Measurements from ENCODE around the gene COQ8A.

Gene COQ8A

DNA sequence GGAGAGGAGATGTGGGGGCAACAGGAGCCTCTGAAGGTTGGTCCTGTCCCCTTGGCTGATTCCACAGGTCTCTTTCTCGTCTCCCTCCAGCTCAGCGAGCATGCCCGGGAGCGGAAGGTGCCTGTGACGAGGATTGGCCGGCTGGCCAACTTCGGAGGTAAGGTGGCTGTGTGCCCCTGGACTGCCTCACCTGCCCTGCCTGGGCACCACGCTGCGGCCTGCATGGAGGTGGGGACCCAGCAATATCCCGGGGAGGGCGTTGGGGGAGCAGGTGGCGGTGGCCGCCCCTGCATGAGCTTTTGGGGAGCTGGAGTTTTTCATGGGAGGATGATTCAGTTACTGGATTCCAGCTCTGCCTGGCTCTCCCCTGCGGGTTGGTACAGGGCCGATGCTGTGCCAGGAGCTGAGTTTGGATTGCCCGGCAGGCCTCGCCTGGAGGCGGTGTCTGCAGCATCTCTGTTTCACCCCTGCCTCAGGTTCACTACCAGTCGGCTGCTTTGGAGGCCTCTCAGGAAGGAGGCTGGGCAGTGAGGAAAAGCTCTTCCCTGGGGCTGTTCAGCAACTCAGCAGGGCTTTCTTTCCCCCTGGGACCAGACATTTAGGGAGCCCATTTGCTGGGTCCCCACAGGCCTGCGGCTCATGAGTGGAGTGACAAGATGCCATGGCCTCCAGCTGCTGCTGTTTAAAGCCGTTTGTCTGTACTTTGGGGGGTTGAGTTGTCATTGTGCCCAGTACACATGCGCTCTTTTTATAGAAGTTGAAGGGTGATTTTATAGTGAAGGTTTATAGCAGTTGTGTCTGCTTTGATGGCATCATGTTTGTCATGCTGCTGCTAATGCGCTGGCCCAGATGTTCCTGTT is 25.7 kb downstream of the COQ8A start:
- H3K4me3 ChIP-seq (ENCODE audit: control insufficient read depth, low read depth, low read length) = no peak overlapping the region
- DNase-seq (ENCODE audit: low read depth) = no peak
- TF ChIP-seq, protein P1, sequence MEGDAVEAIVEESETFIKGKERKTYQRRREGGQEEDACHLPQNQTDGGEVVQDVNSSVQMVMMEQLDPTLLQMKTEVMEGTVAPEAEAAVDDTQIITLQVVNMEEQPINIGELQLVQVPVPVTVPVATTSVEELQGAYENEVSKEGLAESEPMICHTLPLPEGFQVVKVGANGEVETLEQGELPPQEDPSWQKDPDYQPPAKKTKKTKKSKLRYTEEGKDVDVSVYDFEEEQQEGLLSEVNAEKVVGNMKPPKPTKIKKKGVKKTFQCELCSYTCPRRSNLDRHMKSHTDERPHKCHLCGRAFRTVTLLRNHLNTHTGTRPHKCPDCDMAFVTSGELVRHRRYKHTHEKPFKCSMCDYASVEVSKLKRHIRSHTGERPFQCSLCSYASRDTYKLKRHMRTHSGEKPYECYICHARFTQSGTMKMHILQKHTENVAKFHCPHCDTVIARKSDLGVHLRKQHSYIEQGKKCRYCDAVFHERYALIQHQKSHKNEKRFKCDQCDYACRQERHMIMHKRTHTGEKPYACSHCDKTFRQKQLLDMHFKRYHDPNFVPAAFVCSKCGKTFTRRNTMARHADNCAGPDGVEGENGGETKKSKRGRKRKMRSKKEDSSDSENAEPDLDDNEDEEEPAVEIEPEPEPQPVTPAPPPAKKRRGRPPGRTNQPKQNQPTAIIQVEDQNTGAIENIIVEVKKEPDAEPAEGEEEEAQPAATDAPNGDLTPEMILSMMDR (conservative IDR thresholded peaks at IDR 0.05; ENCODE audit: control insufficient read depth, insufficient read depth, low read depth, low read length) = no peak

DNA sequence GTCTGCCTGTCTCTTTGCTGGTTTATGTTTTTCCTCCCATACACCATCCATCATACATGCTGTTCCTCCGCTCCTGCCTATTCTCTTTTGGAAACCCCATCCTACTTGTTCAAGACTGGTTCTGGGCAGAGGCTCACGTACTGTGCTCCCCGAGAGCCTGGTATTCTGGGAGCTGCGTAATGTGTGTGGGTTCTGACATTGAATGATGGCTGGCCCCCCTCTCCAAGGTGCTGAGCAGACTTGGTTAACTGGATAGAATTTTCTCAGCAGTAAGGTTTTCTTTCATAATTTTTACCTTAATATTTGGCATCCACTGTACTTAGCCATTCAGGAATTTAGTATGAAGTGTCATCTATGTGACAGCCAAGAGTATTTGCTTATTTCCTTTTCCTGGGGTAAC is 26.6 kb downstream of the COQ8A start:
- TF ChIP-seq, protein P1 (conservative IDR thresholded peaks at IDR 0.05; ENCODE audit: control insufficient read depth, insufficient read depth, low read depth, low read length) = no peak
- no peak for DNase-seq (ENCODE audit: low read depth)
- H3K4me3 ChIP-seq (ENCODE audit: control insufficient read depth, low read depth, low read length) = no peak overlapping the region

DNA sequence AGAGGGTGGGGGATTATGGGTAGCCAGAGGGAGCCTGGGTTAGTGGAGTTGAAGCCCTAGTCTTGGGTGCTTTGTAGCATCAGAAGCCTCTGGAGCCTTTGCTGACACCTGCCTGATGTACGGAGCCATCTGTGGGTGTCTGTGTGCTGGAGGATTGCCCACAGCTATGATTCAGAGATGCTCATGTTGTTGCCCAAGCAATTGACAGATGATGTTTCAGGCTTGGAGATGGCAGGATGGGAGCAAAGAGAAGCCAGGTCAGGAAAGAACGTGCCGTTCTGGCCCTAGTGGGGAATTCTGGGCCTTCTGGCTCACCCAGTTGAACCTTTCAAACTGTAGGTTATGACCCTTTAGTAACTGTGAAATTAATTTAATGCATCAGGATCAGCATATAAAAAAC is 27.6 kb downstream of the COQ8A start:
- DNase-seq (ENCODE audit: low read depth) = peak; percentile 88
- TF ChIP-seq, protein P1 (conservative IDR thresholded peaks at IDR 0.05; ENCODE audit: control insufficient read depth, insufficient read depth, low read depth, low read length) = no peak
- H3K4me3 ChIP-seq (ENCODE audit: control insufficient read depth, low read depth, low read length) = no peak overlapping the region

GRCh38 chr1:226971765-226972164 is 31.7 kb downstream of the COQ8A start:
- no peak for DNase-seq (ENCODE audit: low read depth)
- H3K4me3 ChIP-seq (ENCODE audit: control insufficient read depth, low read depth, low read length) = no peak overlapping the region
- TF ChIP-seq, protein P1 (conservative IDR thresholded peaks at IDR 0.05; ENCODE audit: control insufficient read depth, insufficient read depth, low read depth, low read length) = no peak

DNA sequence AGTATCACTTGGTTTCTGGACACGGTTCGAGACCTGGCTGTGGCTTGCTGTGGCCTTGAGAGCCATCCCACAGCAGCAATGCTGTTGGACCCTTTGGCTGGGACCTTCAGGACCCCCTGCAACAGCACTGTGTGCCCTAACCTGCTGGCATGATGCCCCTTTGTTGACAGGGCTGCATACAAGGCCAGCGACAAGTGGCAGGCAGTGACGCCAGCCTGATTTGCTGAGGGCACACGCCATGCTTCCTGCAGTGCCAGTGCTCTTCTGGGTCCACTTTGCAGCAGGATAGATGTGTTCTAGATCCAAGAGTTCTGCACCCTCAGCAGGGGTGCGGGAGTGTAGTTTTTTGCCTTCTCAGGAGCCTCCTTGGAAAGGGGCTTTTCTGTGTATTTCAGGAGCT is 32.8 kb downstream of the COQ8A start:
- no peak for DNase-seq (ENCODE audit: low read depth)
- H3K4me3 ChIP-seq (ENCODE audit: control insufficient read depth, low read depth, low read length) = no peak overlapping the region
- TF ChIP-seq, protein P1 (conservative IDR thresholded peaks at IDR 0.05; ENCODE audit: control insufficient read depth, insufficient read depth, low read depth, low read length) = no peak

- peak; percentile 28 for DNase-seq (ENCODE audit: low read depth)
- H3K4me3 ChIP-seq (ENCODE audit: control insufficient read depth, low read depth, low read length) = no peak overlapping the region
- TF ChIP-seq, protein P1 (conservative IDR thresholded peaks at IDR 0.05; ENCODE audit: control insufficient read depth, insufficient read depth, low read depth, low read length) = no peak
These were observed 33.3 kb downstream of the COQ8A start for GRCh38 chr1:226973371-226973897.
